HepG2 (cell line): Measurements from ENCODE around the gene RUNX2.

ENCODE experiments used
- CTCF ChIP-seq: sonication (generic); formaldehyde crosslinking; IDR thresholded peaks from 2 replicates; pipeline ENCODE4 v1.5.0; 2020; ENCODE audit warnings: mild to moderate bottlenecking, missing genetic modification reagents, moderate library complexity
- NR3C1 ChIP-seq: sonication (generic); formaldehyde crosslinking; IDR thresholded peaks from 2 replicates; pipeline ENCODE4 v1.4.0; 2020; ENCODE audit warnings: missing genetic modification reagents
- POLR2A ChIP-seq, 2 experiments: IDR thresholded peaks; 2 replicates each; pipeline ENCODE4 v1.6.1; 2011; ENCODE audit warnings: low read depth in 2 of 2, low read length in 2 of 2, mild to moderate bottlenecking in 1 of 2, moderate library complexity in 1 of 2; ENCODE audit not compliant: insufficient read depth in 1 of 2
- POLR2AphosphoS5 ChIP-seq: IDR thresholded peaks from 2 replicates; pipeline ENCODE4 v1.6.1; 2012; ENCODE audit warnings: low read depth, low read length
- RBFOX2 ChIP-seq: fragments of 200-400 bp; formaldehyde crosslinking; IDR thresholded peaks from 2 replicates; pipeline ENCODE4 v1.6.1; 2017; ENCODE audit warnings: low read depth, mild to moderate bottlenecking, low read length
- SRSF9 ChIP-seq: fragments of 200-400 bp; formaldehyde crosslinking; IDR thresholded peaks from 2 replicates; pipeline ENCODE4 v1.6.1; 2018; ENCODE audit warnings: borderline replicate concordance, mild to moderate bottlenecking, low read depth, low read length; ENCODE audit not compliant: insufficient read depth, poor library complexity, severe bottlenecking
- ZSCAN29 ChIP-seq: sonication (generic); formaldehyde crosslinking; conservative IDR thresholded peaks from 2 replicates; pipeline ENCODE4 v1.4.0; 2020; ENCODE audit warnings: mild to moderate bottlenecking, missing genetic modification reagents

DNA sequence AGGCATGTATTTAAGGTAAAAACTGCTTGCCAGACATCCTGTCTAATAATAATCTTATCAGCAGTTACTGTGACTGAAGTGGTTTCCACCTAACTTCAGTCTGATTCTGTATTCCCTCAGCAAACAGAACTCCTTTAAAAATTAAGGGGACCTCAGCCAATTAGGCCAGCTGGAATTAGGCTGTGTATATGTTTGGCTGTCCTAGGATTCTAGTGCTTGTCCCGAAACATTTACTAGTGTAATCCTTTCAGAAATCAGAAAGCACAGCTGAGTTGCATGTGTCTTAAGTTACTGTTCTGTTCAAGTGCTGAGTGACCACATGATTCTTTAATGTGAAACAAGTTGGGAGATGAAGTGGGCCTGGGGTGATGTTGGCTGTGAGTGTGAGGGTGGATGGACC is 170.5 kb downstream of the RUNX2 start:
- TF ChIP-seq CTCF (CRISPR knock-in tag): no peak
- no peak for TF ChIP-seq NR3C1
- TF ChIP-seq SRSF9: no peak
- TF ChIP-seq POLR2A (IDR thresholded peaks at IDR 0.05; ENCODE audit: insufficient read depth in 1 of 2, low read depth in 2 of 2, low read length in 2 of 2): no peak
- no peak for TF ChIP-seq POLR2AphosphoS5
- TF ChIP-seq RBFOX2: no peak
- TF ChIP-seq ZSCAN29: no peak
